HepG2 (cell line): ENCODE results near the gene TUT1. TPM values are rescaled to one million over a fixed set of nuclear protein-coding genes. Genes with fewer than 3 reads are reported as not detected.

Experiments
- KLF9 ChIP-seq: IDR thresholded peaks from 2 replicates; pipeline ENCODE4 v1.6.1; 2016; ENCODE audit warnings: low read depth
- PLRG1 ChIP-seq: fragments of 450-650 bp; conservative IDR thresholded peaks from 2 replicates; pipeline ENCODE4 v1.6.1; 2016
- SMAD1 ChIP-seq: sonication (generic); formaldehyde crosslinking; IDR thresholded peaks from 2 replicates; pipeline ENCODE4 v1.4.0; 2020; ENCODE audit warnings: missing genetic modification reagents, low read depth, mild to moderate bottlenecking, borderline replicate concordance
- SNAPC5 ChIP-seq: sonication (generic); formaldehyde crosslinking; IDR thresholded peaks from 2 replicates; pipeline ENCODE4 v1.8.1; 2023; ENCODE audit warnings: mild to moderate bottlenecking, missing genetic modification reagents, borderline replicate concordance
- TAF1 ChIP-seq: sonication (generic); formaldehyde crosslinking; IDR thresholded peaks from 2 replicates; pipeline ENCODE4 v1.4.0; 2020; ENCODE audit warnings: missing genetic modification reagents
- ZNF138 ChIP-seq: sonication (generic); formaldehyde crosslinking; IDR thresholded peaks from 2 replicates; pipeline ENCODE4 v1.5.0; 2020; ENCODE audit warnings: mild to moderate bottlenecking, low read depth, missing genetic modification reagents
- ZNF329 ChIP-seq: sonication (generic); formaldehyde crosslinking; IDR thresholded peaks from 2 replicates; pipeline ENCODE4 v1.9.0; 2021; ENCODE audit warnings: low read depth, mild to moderate bottlenecking, missing genetic modification reagents
- ZNF510 ChIP-seq: sonication (generic); formaldehyde crosslinking; IDR thresholded peaks from 2 replicates; pipeline ENCODE4 v1.4.0; 2020; ENCODE audit warnings: low read depth, mild to moderate bottlenecking, missing genetic modification reagents
- ZNF737 ChIP-seq: sonication (generic); formaldehyde crosslinking; IDR thresholded peaks from 2 replicates; pipeline ENCODE4 v1.5.0; 2020; ENCODE audit warnings: missing genetic modification reagents, mild to moderate bottlenecking, borderline replicate concordance
- polyA plus RNA-seq, 8 experiments: library from polyadenylated mRNA; depleted of rRNA in 3 of 8; stranded (reverse) in 7 of 8; unstranded in 1 of 8; fragments of >200 nt; fragmentation: Illumina TruSeq in 4 of 8; extraction: Trizol in 4 of 8; gene quantifications; 2 replicates each; pipeline versions ENCODE4 v1.2.1 to v1.2.3, GENCODE V29; 2011 to 2016; ENCODE audit warnings: low read depth in 4 of 8, missing spikeins in 1 of 8, mixed read lengths in 1 of 8; ENCODE audit not compliant: insufficient read depth in 1 of 8
- total RNA-seq, 5 experiments: library from RNA; depleted of rRNA; stranded (reverse); fragments of >200 nt; fragmentation: Illumina TruSeq; extraction: Trizol; gene quantifications; 2 replicates each; pipeline ENCODE4 v1.2.3, GENCODE V29; 2016; ENCODE audit warnings: low read depth in 1 of 5
- TF ChIP-seq, protein P1 (sequence below): sonication (generic); formaldehyde crosslinking; IDR thresholded peaks from 2 replicates; pipeline ENCODE4 v1.4.0; 2020; ENCODE audit warnings: low read depth, mild to moderate bottlenecking, missing genetic modification reagents
- TF ChIP-seq, protein P2 (sequence below): sonication (generic); formaldehyde crosslinking; IDR thresholded peaks from 2 replicates; pipeline ENCODE4 v1.4.0; 2020; ENCODE audit warnings: mild to moderate bottlenecking, missing genetic modification reagents
- TF ChIP-seq, protein P3 (sequence below), 2 experiments: fragments of 450-650 bp in 1 of 2; sonication (generic) in 1 of 2; formaldehyde crosslinking in 1 of 2; IDR thresholded peaks; 2 replicates each; pipeline versions ENCODE4 v1.6.1 to v1.8.0; 2016 to 2022; ENCODE audit warnings: antibody characterized with exemption in 1 of 2, mild to moderate bottlenecking in 1 of 2, missing genetic modification reagents in 1 of 2
- TF ChIP-seq, protein P4 (sequence below): sonication (generic); formaldehyde crosslinking; IDR thresholded peaks from 2 replicates; pipeline ENCODE4 v1.8.1; 2023; ENCODE audit warnings: mild to moderate bottlenecking, missing genetic modification reagents

TUT1 gene
- total and polyA plus RNA-seq, 2 of the 13 experiments (the other 11 are each of a cell fraction or from before 2014, with no cell fraction given) = 9.7 to 14.3 TPM

- TF ChIP-seq, protein P1, sequence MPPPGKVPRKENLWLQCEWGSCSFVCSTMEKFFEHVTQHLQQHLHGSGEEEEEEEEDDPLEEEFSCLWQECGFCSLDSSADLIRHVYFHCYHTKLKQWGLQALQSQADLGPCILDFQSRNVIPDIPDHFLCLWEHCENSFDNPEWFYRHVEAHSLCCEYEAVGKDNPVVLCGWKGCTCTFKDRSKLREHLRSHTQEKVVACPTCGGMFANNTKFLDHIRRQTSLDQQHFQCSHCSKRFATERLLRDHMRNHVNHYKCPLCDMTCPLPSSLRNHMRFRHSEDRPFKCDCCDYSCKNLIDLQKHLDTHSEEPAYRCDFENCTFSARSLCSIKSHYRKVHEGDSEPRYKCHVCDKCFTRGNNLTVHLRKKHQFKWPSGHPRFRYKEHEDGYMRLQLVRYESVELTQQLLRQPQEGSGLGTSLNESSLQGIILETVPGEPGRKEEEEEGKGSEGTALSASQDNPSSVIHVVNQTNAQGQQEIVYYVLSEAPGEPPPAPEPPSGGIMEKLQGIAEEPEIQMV = no peak
- TF ChIP-seq PLRG1 = no peak
- 0 out of 2 replicates have a peak, but pooled peaks have one; percentile 44 for TF ChIP-seq ZNF138 (CRISPR knock-in tag)
- TF ChIP-seq ZNF510 (CRISPR knock-in tag) = no peak
- TF ChIP-seq, protein P2, sequence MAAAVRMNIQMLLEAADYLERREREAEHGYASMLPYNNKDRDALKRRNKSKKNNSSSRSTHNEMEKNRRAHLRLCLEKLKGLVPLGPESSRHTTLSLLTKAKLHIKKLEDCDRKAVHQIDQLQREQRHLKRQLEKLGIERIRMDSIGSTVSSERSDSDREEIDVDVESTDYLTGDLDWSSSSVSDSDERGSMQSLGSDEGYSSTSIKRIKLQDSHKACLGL (CRISPR knock-in tag) = peak; percentile 58; the same call in 1 of the 2 replicates
- TF ChIP-seq ZNF737 = no peak
- TF ChIP-seq, protein P3, sequence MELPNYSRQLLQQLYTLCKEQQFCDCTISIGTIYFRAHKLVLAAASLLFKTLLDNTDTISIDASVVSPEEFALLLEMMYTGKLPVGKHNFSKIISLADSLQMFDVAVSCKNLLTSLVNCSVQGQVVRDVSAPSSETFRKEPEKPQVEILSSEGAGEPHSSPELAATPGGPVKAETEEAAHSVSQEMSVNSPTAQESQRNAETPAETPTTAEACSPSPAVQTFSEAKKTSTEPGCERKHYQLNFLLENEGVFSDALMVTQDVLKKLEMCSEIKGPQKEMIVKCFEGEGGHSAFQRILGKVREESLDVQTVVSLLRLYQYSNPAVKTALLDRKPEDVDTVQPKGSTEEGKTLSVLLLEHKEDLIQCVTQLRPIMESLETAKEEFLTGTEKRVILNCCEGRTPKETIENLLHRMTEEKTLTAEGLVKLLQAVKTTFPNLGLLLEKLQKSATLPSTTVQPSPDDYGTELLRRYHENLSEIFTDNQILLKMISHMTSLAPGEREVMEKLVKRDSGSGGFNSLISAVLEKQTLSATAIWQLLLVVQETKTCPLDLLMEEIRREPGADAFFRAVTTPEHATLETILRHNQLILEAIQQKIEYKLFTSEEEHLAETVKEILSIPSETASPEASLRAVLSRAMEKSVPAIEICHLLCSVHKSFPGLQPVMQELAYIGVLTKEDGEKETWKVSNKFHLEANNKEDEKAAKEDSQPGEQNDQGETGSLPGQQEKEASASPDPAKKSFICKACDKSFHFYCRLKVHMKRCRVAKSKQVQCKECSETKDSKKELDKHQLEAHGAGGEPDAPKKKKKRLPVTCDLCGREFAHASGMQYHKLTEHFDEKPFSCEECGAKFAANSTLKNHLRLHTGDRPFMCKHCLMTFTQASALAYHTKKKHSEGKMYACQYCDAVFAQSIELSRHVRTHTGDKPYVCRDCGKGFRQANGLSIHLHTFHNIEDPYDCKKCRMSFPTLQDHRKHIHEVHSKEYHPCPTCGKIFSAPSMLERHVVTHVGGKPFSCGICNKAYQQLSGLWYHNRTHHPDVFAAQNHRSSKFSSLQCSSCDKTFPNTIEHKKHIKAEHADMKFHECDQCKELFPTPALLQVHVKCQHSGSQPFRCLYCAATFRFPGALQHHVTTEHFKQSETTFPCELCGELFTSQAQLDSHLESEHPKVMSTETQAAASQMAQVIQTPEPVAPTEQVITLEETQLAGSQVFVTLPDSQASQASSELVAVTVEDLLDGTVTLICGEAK (IDR thresholded peaks at IDR 0.05) = no peak
- TF ChIP-seq, protein P3 (CRISPR knock-in tag; IDR thresholded peaks at IDR 0.05) = no peak
- no peak for TF ChIP-seq SMAD1 (CRISPR knock-in tag)
- no peak for TF ChIP-seq ZNF329 (CRISPR knock-in tag)
- TF ChIP-seq SNAPC5 (CRISPR knock-in tag) = no peak
- no peak for TF ChIP-seq TAF1
- no peak for TF ChIP-seq KLF9 (CRISPR knock-in tag)
- TF ChIP-seq, protein P4, sequence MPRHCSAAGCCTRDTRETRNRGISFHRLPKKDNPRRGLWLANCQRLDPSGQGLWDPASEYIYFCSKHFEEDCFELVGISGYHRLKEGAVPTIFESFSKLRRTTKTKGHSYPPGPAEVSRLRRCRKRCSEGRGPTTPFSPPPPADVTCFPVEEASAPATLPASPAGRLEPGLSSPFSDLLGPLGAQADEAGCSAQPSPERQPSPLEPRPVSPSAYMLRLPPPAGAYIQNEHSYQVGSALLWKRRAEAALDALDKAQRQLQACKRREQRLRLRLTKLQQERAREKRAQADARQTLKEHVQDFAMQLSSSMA (CRISPR knock-in tag) = no peak
These were observed 48.4 kb downstream of the TUT1 start (continued) for GRCh38 chr11:62542750-62543567.
